ENCODE data around the gene DHRS2.
"Not testable (repeated sequence)": the region's sequence is repeated elsewhere in the genome, so short reads cannot be mapped to it uniquely, and the experiment has no call there.

DHRS2 gene

DNA sequence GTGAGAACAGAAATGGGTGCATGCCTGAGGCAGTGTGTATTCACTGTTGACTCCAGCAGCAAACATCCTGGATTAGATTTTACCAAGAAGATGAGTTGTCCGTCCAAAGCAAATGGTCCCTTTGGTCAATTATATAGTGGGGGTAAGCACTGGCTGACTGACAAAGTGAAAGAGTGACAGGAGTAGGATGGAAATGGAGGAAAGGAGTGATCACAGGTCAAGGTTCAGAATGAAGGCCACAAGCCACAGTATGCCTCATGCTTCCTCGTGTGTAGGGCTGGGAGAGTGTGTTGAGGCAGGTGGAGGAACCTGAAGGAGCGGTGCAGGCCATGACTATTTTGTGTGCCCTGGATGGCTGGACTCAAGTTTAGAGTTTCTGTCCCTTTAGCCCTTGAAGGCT lies 14.3 kb downstream of the DHRS2 start:
- DNase-seq = no peak

- DNase-seq = no peak
These were observed 16.9 kb downstream of the DHRS2 start for GRCh38 chr14:23653051-23653450.

GRCh38 chr14:23654231-23654630 lies 18.1 kb downstream of the DHRS2 start:
- no peak for DNase-seq

- DNase-seq = no peak
These were observed 21.9 kb downstream of the DHRS2 start for GRCh38 chr14:23657959-23658470.

DNA sequence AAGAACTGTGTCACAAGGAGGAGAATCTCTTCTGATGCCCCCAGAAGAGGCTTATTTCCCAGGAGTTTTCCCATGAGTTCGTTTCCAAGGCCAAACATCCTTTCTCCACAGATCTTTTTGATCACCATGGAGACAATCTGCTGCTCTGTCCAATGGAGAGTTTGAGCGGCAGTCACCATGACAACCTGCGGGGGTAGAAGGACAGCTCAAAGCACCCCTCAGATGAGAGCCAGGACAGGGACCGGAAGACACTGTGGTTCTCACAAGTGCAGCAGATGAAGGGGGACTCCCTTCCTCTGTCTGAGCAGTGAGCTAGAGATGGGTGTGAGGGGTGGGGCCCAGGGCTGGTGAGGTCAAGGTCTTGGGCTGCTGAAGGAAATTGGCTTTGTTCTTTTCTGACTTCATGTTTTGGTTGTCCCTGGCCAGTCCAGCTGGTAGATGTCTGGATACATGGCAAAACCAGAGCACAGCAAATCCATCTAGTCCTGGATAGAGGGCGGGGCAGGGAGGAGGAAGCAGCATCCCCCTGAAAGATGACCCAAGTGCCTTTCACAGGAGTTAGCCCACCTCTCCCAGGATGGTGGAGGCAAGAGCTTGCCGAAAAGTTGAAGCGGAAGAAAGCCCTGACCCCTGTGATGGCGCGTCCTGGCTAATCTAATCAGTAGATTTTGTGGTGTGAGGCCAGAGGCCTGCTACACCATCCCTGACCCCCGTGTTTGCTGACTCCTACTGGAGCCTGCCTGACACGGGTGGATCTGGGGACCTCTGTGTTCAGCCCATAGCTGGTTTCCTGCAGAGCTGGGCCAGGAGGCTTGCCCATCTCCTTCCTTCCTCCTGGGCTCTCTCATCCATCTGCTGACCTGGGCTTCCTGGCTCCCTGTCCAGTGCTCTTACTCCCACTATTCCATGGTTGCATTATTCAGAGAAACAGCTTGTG lies 24.4 kb downstream of the DHRS2 start:
- peak; percentile 54 for DNase-seq

DNA sequence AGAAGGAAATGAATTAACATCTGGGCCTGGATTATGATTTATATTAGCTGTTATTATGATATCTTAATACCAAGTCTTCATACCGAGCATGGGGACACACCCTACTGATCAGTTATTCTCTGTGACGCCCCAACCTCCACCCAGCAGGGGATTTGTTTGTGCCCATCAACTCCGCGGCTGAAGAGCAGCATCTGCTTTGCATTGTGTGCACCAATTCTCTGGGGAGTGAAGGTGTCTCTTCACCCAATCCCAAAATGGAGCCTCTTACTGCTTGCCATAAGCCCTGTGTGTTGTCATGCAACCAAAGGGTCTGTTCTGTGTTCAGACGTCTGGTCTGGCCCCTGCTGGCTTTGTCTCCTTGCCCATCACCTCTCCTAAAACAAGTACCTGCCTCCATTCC lies 25.4 kb downstream of the DHRS2 start:
- DNase-seq = no peak

DNA sequence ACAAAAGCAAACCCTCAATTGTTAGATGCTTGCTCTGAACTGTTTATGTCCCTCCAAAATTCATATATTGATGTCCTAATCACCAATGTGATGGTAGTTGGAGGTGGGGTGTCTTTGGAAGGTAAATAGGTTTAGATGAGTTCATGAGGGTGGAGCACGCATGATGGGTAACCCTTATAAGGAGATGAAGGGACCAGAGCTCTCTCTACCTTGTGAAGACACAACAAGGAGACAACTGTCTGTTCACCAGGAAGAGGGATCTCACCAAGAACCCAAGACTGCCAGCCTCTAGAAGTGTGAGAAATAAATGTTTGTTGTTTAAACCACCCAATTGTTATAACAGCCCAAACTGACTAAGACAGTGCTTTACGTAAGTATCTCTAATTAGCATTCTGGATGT lies 27.0 kb downstream of the DHRS2 start:
- DNase-seq = no peak

- no peak for DNase-seq
These were observed 27.5 kb downstream of the DHRS2 start for GRCh38 chr14:23663711-23664110.

GRCh38 chr14:23664207-23664885 lies 28.2 kb downstream of the DHRS2 start:
- DNase-seq = no peak

GRCh38 chr14:23665302-23666016 lies 29.3 kb downstream of the DHRS2 start:
- no peak for DNase-seq

- DNase-seq = no peak
These were observed 31.0 kb downstream of the DHRS2 start for GRCh38 chr14:23667134-23667533.

- DNase-seq = no peak
These were observed 33.3 kb downstream of the DHRS2 start for GRCh38 chr14:23669441-23669840.

- no peak for DNase-seq
These were observed 34.3 kb downstream of the DHRS2 start for GRCh38 chr14:23670481-23670880.

DNA sequence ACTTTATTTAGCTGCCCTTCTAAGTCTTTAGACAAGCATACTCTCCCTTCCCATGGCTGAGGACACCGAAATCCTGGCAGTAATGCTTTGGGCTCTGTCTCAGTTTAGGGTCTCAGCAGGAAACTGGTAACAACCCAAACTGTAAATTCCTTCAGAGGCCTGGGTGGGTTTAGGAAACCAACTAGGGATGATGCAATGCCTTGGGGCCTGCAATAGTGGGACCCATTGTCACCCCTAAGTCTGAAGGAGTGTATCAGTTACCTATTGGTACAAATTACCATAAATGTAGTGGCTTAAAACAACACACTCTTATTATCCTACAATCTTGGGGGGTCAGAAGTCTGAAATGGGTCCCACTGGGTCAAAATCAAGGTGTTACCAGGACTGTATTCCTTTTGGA lies 36.0 kb downstream of the DHRS2 start:
- no peak for DNase-seq

GRCh38 chr14:23675337-23675736 lies 39.2 kb downstream of the DHRS2 start:
- no peak for DNase-seq

- no peak for DNase-seq
These were observed 39.7 kb downstream of the DHRS2 start for GRCh38 chr14:23675906-23676305.

- DNase-seq = no peak
These were observed 45.2 kb downstream of the DHRS2 start for GRCh38 chr14:23681337-23681736.

GRCh38 chr14:23689709-23690514 lies 53.7 kb downstream of the DHRS2 start:
- DNase-seq = not testable (repeated sequence)

DNA sequence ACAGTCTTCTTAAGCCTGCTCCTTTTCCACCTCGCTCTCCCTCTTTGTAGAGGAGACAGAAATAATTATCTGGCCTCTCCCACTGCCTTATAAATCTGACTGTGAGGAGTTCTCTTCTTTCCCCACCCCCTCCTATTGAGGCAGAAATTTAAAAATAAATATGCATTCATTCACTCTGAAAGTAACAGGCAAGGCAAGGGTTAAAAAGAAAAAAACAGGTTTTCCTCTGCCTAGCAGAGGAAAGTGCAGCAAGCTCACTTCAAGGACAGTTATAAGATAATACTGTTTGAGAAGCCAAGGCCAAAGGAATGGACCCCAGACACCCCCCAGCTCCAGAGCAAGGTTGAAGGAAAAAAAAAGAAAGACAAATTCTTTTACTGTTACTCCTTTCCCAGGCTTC lies 56.3 kb downstream of the DHRS2 start:
- no peak for DNase-seq

GRCh38 chr14:23693252-23693775 lies 57.1 kb downstream of the DHRS2 start:
- DNase-seq = no peak

- DNase-seq = peak; percentile 39
These were observed 58.2 kb downstream of the DHRS2 start for GRCh38 chr14:23694085-23694948.
